ENCODE measurements around the gene EIF4B. TPM values are rescaled to one million over a fixed set of nuclear protein-coding genes. Genes with fewer than 3 reads are reported as not detected.
A peak's percentile ranks its signal among the peaks of the same experiment; 100 is the strongest.

EIF4B gene
- polyA plus RNA-seq, 3 donors = 526 to 581 (median 533) TPM

- no peak for DNase-seq (ENCODE audit: low read depth in 3 of 3, low spot score in 2 of 3)
Measured at GRCh38 chr12:53067993-53068770, 61.9 kb downstream of the EIF4B start.

- DNase-seq (ENCODE audit: low read depth in 3 of 3, low spot score in 2 of 3) = no peak
Measured at GRCh38 chr12:53068811-53069585, 62.7 kb downstream of the EIF4B start.

- no peak for DNase-seq (ENCODE audit: low read depth in 3 of 3, low spot score in 2 of 3)
Measured at GRCh38 chr12:53069621-53070410, 63.6 kb downstream of the EIF4B start.

GRCh38 chr12:53070877-53071492 lies 64.7 kb downstream of the EIF4B start:
- DNase-seq (ENCODE audit: low read depth in 3 of 3, low spot score in 2 of 3) = no peak

- DNase-seq (ENCODE audit: low read depth in 3 of 3, low spot score in 2 of 3) = no peak
Measured at GRCh38 chr12:53071591-53072551, 65.6 kb downstream of the EIF4B start.

GRCh38 chr12:53073881-53074280 lies 67.6 kb downstream of the EIF4B start:
- DNase-seq (ENCODE audit: low read depth in 3 of 3, low spot score in 2 of 3) = no peak

- DNase-seq (ENCODE audit: low read depth in 3 of 3, low spot score in 2 of 3) = no peak
Measured at GRCh38 chr12:53074283-53074998, 68.2 kb downstream of the EIF4B start.

- DNase-seq (ENCODE audit: low read depth in 3 of 3, low spot score in 2 of 3) = no peak
Measured at GRCh38 chr12:53074999-53075370, 68.7 kb downstream of the EIF4B start.

- DNase-seq (ENCODE audit: low read depth in 3 of 3, low spot score in 2 of 3) = no peak
Measured at GRCh38 chr12:53076461-53076860, 70.2 kb downstream of the EIF4B start.

GRCh38 chr12:53077030-53077429 lies 70.8 kb downstream of the EIF4B start:
- DNase-seq (ENCODE audit: low read depth in 3 of 3, low spot score in 2 of 3) = no peak

- DNase-seq (ENCODE audit: low read depth in 3 of 3, low spot score in 2 of 3) = no peak
Measured at GRCh38 chr12:53078425-53079225, 72.4 kb downstream of the EIF4B start.

GRCh38 chr12:53079226-53080117 lies 73.2 kb downstream of the EIF4B start, which contains the start of gene SPRYD3:
Gene SPRYD3 (minus strand): TSS chr12:53079390. CDS start chr12:53079333, 57 bp downstream.
- peak; percentile 90 to 94 (median 93) for DNase-seq (ENCODE audit: low read depth in 3 of 3, low spot score in 2 of 3)

- DNase-seq (ENCODE audit: low read depth in 3 of 3, low spot score in 2 of 3) = no peak
Measured at GRCh38 chr12:53082637-53083175, 76.5 kb downstream of the EIF4B start.

- no peak for DNase-seq (ENCODE audit: low read depth in 3 of 3, low spot score in 2 of 3)
Measured at GRCh38 chr12:53086361-53086760, 80.1 kb downstream of the EIF4B start.

GRCh38 chr12:53090105-53090504 lies 83.8 kb downstream of the EIF4B start:
- DNase-seq (ENCODE audit: low read depth in 3 of 3, low spot score in 2 of 3) = no peak

GRCh38 chr12:53090554-53090953 lies 84.3 kb downstream of the EIF4B start:
- no peak for DNase-seq (ENCODE audit: low read depth in 3 of 3, low spot score in 2 of 3)

- no peak for DNase-seq (ENCODE audit: low read depth in 3 of 3, low spot score in 2 of 3)
Measured at GRCh38 chr12:53091756-53092155, 85.5 kb downstream of the EIF4B start.
